Suprapubic skin (tissue), 4 donors: Measurements from ENCODE around the gene TMEM80. TPM values are rescaled to one million over a fixed set of nuclear protein-coding genes. Genes with fewer than 3 reads are reported as not detected.
"Not testable (repeated sequence)": the region's sequence is repeated elsewhere in the genome, so short reads cannot be mapped to it uniquely, and the experiment has no call there.

Experiments used
- DNase-seq, 2 donors: peaks; one replicate each; pipeline ENCODE4 v3.0.0-alpha.2; 2019; ENCODE audit warnings: low spot score in 2 of 2
- H3K27ac ChIP-seq: fragments of 200-600 bp; sonication (generic); one replicate; pipeline ENCODE4 v1.5.1; 2019
- H3K27me3 ChIP-seq: fragments of 200-600 bp; sonication (generic); one replicate; pipeline ENCODE4 v1.5.1; 2019
- H3K36me3 ChIP-seq: fragments of 200-600 bp; sonication (generic); one replicate; pipeline ENCODE4 v1.5.1; 2019
- H3K4me1 ChIP-seq: fragments of 200-600 bp; sonication (generic); one replicate; pipeline ENCODE4 v1.5.1; 2019
- H3K4me3 ChIP-seq: fragments of 200-600 bp; sonication (generic); one replicate; pipeline ENCODE4 v1.5.1; 2019; ENCODE audit warnings: mild to moderate bottlenecking
- H3K9me3 ChIP-seq: fragments of 200-600 bp; sonication (generic); one replicate; pipeline ENCODE4 v1.5.1; 2019
- EP300 ChIP-seq: sonication (generic); formaldehyde crosslinking; IDR thresholded peaks from one replicate; pipeline ENCODE4 v1.6.1; 2017; ENCODE audit warnings: antibody characterized with exemption
- POLR2A ChIP-seq, 2 donors: fragments of 450-650 bp; IDR thresholded peaks; one replicate each; pipeline ENCODE4 v1.6.1; 2017; ENCODE audit warnings: antibody characterized with exemption in 2 of 2, mild to moderate bottlenecking in 2 of 2, moderate library complexity in 2 of 2
- POLR2AphosphoS5 ChIP-seq, 3 donors: sonication (generic); formaldehyde crosslinking; IDR thresholded peaks; one replicate each; pipeline ENCODE4 v1.6.1; 2017; ENCODE audit warnings: antibody characterized with exemption in 3 of 3
- WGBS: methylation state at CpG from one replicate; pipeline ENCODE4 v1.1.5; 2018; 5-methylcytosine and 5-hydroxymethylcytosine counted together
- total RNA-seq, 4 donors: library from RNA; depleted of rRNA; stranded (reverse); fragments of >200 nt; gene quantifications; one replicate each; pipeline ENCODE4 v1.1.0, GENCODE V29; 2016
- TF ChIP-seq, protein P1 (sequence below), 2 donors: fragments of 200-600 bp in 1 of 2; fragments of 450-650 bp in 1 of 2; sonication (generic) in 1 of 2; IDR thresholded peaks; one replicate each; pipeline ENCODE4 v1.5.1; 2016 to 2019; ENCODE audit warnings: antibody characterized with exemption in 2 of 2, mild to moderate bottlenecking in 1 of 2, moderate library complexity in 1 of 2

TMEM80 gene
- total RNA-seq, 4 donors from 2014 or later: 31.5 to 53.6 (median 39.1) TPM

- Histone ChIP-seq H3K27ac (peak overlapping the region; percentile 64), H3K9me3 (no peaks in the 10 kb centered on the region), H3K27me3 (peaks cover 5% of the 10 kb centered on the region), H3K36me3 (peaks cover 15% of the 10 kb centered on the region), H3K4me3 (no peak overlapping the region), H3K4me1 (peaks cover 47% of the 10 kb centered on the region)
- 58% methylated on average over 7 of the region's 31 CpGs for WGBS
- peak; percentile 89 to 91 for DNase-seq
- peak in 1 of 3 donors; percentile 64 for TF ChIP-seq POLR2AphosphoS5 (IDR thresholded peaks at IDR 0.05)
- TF ChIP-seq EP300: no peak
- TF ChIP-seq POLR2A (IDR thresholded peaks at IDR 0.05): no peak
- TF ChIP-seq, protein P1, sequence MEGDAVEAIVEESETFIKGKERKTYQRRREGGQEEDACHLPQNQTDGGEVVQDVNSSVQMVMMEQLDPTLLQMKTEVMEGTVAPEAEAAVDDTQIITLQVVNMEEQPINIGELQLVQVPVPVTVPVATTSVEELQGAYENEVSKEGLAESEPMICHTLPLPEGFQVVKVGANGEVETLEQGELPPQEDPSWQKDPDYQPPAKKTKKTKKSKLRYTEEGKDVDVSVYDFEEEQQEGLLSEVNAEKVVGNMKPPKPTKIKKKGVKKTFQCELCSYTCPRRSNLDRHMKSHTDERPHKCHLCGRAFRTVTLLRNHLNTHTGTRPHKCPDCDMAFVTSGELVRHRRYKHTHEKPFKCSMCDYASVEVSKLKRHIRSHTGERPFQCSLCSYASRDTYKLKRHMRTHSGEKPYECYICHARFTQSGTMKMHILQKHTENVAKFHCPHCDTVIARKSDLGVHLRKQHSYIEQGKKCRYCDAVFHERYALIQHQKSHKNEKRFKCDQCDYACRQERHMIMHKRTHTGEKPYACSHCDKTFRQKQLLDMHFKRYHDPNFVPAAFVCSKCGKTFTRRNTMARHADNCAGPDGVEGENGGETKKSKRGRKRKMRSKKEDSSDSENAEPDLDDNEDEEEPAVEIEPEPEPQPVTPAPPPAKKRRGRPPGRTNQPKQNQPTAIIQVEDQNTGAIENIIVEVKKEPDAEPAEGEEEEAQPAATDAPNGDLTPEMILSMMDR (IDR thresholded peaks at IDR 0.05): peak; percentile 96
These were observed 32.5 kb downstream of the TMEM80 start for GRCh38 chr11:727859-728748.

- peaks cover 5% of the 10 kb centered on the region for H3K27me3 ChIP-seq
- peaks cover 46% of the 10 kb centered on the region for H3K4me1 ChIP-seq
These were observed 33.4 kb downstream of the TMEM80 start for GRCh38 chr11:728901-729491.

GRCh38 chr11:729492-730074, 34.0 kb downstream of the TMEM80 start:
- DNase-seq: peak in 1 of 2 donors; percentile 64
- Histone ChIP-seq H3K4me3 (no peak overlapping the region), H3K4me1 (peaks cover 46% of the 10 kb centered on the region), H3K27me3 (peaks cover 5% of the 10 kb centered on the region), H3K9me3 (no peaks in the 10 kb centered on the region), H3K36me3 (peaks cover 4% of the 10 kb centered on the region), H3K27ac (no peak overlapping the region)
- no peak for TF ChIP-seq POLR2A (IDR thresholded peaks at IDR 0.05)
- TF ChIP-seq, protein P1 (IDR thresholded peaks at IDR 0.05): no peak
- 35% methylated on average over 12 of the region's 17 CpGs for WGBS

More at GRCh38 chr11:728901-729491, 33.4 kb downstream of the TMEM80 start:
- TF ChIP-seq POLR2AphosphoS5 (IDR thresholded peaks at IDR 0.05) (no peak), EP300 (no peak), POLR2A (IDR thresholded peaks at IDR 0.05) (no peak)
- TF ChIP-seq, protein P1 (IDR thresholded peaks at IDR 0.05): no peak
- no peak overlapping the region for H3K27ac ChIP-seq
- 62% methylated on average over 3 of the region's 15 CpGs for WGBS
- no peak overlapping the region for H3K4me3 ChIP-seq
- no peaks in the 10 kb centered on the region for H3K9me3 ChIP-seq
- no peak for DNase-seq
- peaks cover 10% of the 10 kb centered on the region for H3K36me3 ChIP-seq

- no peaks in the 10 kb centered on the region for H3K36me3 ChIP-seq
- no peak overlapping the region for H3K27ac ChIP-seq
- DNase-seq: no peak
- H3K4me1 ChIP-seq: peaks cover 28% of the 10 kb centered on the region
- WGBS: 74% methylated on average over 15 of the region's 20 CpGs
- H3K4me3 ChIP-seq: no peak overlapping the region
- no peaks in the 10 kb centered on the region for H3K9me3 ChIP-seq
- no peaks in the 10 kb centered on the region for H3K27me3 ChIP-seq
- TF ChIP-seq, protein P1 (IDR thresholded peaks at IDR 0.05): no peak
- TF ChIP-seq EP300: no peak
- no peak for TF ChIP-seq POLR2A (IDR thresholded peaks at IDR 0.05)
- TF ChIP-seq POLR2AphosphoS5 (IDR thresholded peaks at IDR 0.05): no peak
These were observed 37.5 kb downstream of the TMEM80 start for GRCh38 chr11:733072-733471.

GRCh38 chr11:734541-734940, 38.9 kb downstream of the TMEM80 start:
- WGBS: 94% methylated on average over 26 of the region's 26 CpGs
- H3K4me3 ChIP-seq, H3K27me3 ChIP-seq, H3K27ac ChIP-seq, DNase-seq, H3K36me3 ChIP-seq, H3K9me3 ChIP-seq: not testable (repeated sequence)
- H3K4me1 ChIP-seq: peaks cover 16% of the 10 kb centered on the region
